Lower leg skin (tissue), 4 donors: ENCODE data around the gene SDC4. TPM values are rescaled to one million over a fixed set of nuclear protein-coding genes. Genes with fewer than 3 reads are reported as not detected.

Experiments used
- DNase-seq, 2 donors: peaks; one replicate each; pipeline ENCODE4 v3.0.0-alpha.2; 2019; ENCODE audit warnings: low spot score in 2 of 2
- H3K4me3 ChIP-seq: fragments of 200-600 bp; sonication (generic); 2 replicates; pipeline ENCODE4 v1.5.1; 2017; ENCODE audit warnings: mild to moderate bottlenecking, low read depth; ENCODE audit not compliant: poor library complexity, severe bottlenecking
- CTCF ChIP-seq, 3 donors: fragments of 450-650 bp; IDR thresholded peaks; one replicate each; pipeline ENCODE4 v1.5.1; 2016; ENCODE audit warnings: antibody characterized with exemption in 3 of 3, mild to moderate bottlenecking in 3 of 3, moderate library complexity in 2 of 3
- POLR2A ChIP-seq, 2 donors: fragments of 450-650 bp; IDR thresholded peaks; one replicate each; pipeline ENCODE4 v1.6.1; 2016 to 2017; ENCODE audit warnings: antibody characterized with exemption in 2 of 2, mild to moderate bottlenecking in 1 of 2, moderate library complexity in 1 of 2
- WGBS, 2 donors: methylation state at CpG; one replicate each; pipeline ENCODE4 v1.1.5; 2018; 5-methylcytosine and 5-hydroxymethylcytosine counted together
- intact Hi-C: fragments of 100-400 bp; cut with DNase I; formaldehyde crosslinking; loops from one replicate; pipeline ENCODE4 v1.15.0; 2023; ENCODE audit warnings: low total_unique reads
- total RNA-seq, 4 donors: library from RNA; depleted of rRNA; stranded (reverse); fragments of >200 nt; gene quantifications; one replicate each; pipeline ENCODE4 v1.1.0, GENCODE V29; 2016

SDC4 gene
- total RNA-seq, 4 donors from 2014 or later: 226 to 317 (median 278) TPM

GRCh38 chr20:45306431-45306982 lies 41.7 kb downstream of the SDC4 start, which contains the start of gene RBPJL:
Gene RBPJL (plus strand): TSS chr20:45306840. CDS start chr20:45306923, 83 bp downstream.
- no peak within 1 kb of the TSS for H3K4me3 ChIP-seq
- intact Hi-C loops: no loop called here
- 55 to 57% methylated on average over 30 to 41 of the region's 41 CpGs for WGBS, 2 donors
- no peak for TF ChIP-seq CTCF (IDR thresholded peaks at IDR 0.05)
- no peak for TF ChIP-seq POLR2A (IDR thresholded peaks at IDR 0.05)
- DNase-seq: no peak

- WGBS, 2 donors: 50 to 54% methylated on average over 4 of the region's 4 CpGs
- no peak overlapping the region for H3K4me3 ChIP-seq
- TF ChIP-seq POLR2A (IDR thresholded peaks at IDR 0.05) (no peak), CTCF (IDR thresholded peaks at IDR 0.05) (no peak)
- intact Hi-C loops: no loop called here
- DNase-seq: no peak
Observed at GRCh38 chr20:45305262-45305661, 43.0 kb downstream of the SDC4 start.

GRCh38 chr20:45304464-45304999 lies 43.7 kb downstream of the SDC4 start:
- DNase-seq: peak in 1 of 2 donors; percentile 67
- WGBS, 2 donors: 88 to 89% methylated on average over 43 of the region's 43 CpGs
- intact Hi-C loops: no loop called here
- TF ChIP-seq CTCF (IDR thresholded peaks at IDR 0.05) (no peak), POLR2A (IDR thresholded peaks at IDR 0.05) (no peak)
- no peak overlapping the region for H3K4me3 ChIP-seq

GRCh38 chr20:45303586-45304463 lies 44.4 kb downstream of the SDC4 start:
- WGBS, 2 donors: 81 to 86% methylated on average over 46 of the region's 47 CpGs
- no peak for DNase-seq
- intact Hi-C loops: no loop called here
- TF ChIP-seq POLR2A (IDR thresholded peaks at IDR 0.05): no peak
- TF ChIP-seq CTCF (IDR thresholded peaks at IDR 0.05): no peak
- H3K4me3 ChIP-seq: no peak overlapping the region

- WGBS, 2 donors: 74 to 85% methylated on average over 5 of the region's 5 CpGs
- intact Hi-C loops: no loop called here
- H3K4me3 ChIP-seq: no peak overlapping the region
- DNase-seq: no peak
- no peak for TF ChIP-seq POLR2A (IDR thresholded peaks at IDR 0.05)
- no peak for TF ChIP-seq CTCF (IDR thresholded peaks at IDR 0.05)
Observed at GRCh38 chr20:45301824-45302271, 46.4 kb downstream of the SDC4 start.
